Measurements from ENCODE around the gene TMED5.

DNA sequence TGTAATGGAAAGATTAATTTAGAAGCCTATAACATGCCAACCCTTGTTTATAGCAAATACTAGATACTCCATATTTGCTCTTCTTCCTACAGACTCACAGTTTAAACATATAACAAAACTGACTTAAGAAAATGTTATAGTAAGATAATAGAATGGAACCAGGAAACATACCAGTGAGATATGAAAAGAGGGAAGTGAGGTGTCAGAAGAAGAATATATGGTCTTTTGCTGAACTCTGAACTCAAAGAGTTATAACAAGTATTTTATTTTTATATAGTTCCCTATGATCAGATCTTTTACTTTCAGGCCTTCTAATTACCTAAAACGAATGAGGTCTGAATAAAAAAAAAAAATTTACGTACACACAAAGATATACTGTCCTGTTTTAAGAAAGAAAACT lies 20.9 kb downstream of the TMED5 start:
- TF ChIP-seq, protein P1, sequence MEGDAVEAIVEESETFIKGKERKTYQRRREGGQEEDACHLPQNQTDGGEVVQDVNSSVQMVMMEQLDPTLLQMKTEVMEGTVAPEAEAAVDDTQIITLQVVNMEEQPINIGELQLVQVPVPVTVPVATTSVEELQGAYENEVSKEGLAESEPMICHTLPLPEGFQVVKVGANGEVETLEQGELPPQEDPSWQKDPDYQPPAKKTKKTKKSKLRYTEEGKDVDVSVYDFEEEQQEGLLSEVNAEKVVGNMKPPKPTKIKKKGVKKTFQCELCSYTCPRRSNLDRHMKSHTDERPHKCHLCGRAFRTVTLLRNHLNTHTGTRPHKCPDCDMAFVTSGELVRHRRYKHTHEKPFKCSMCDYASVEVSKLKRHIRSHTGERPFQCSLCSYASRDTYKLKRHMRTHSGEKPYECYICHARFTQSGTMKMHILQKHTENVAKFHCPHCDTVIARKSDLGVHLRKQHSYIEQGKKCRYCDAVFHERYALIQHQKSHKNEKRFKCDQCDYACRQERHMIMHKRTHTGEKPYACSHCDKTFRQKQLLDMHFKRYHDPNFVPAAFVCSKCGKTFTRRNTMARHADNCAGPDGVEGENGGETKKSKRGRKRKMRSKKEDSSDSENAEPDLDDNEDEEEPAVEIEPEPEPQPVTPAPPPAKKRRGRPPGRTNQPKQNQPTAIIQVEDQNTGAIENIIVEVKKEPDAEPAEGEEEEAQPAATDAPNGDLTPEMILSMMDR (IDR thresholded peaks at IDR 0.05): no peak
- TF ChIP-seq POLR2A (IDR thresholded peaks at IDR 0.05) (no peak), EP300 (IDR thresholded peaks at IDR 0.05) (no peak)

All from tibial nerve (tissue), 4 donors.